GF-D8 (cell line): ENCODE measurements around the gene VWA3A.
"Not testable (repeated sequence)": the region's sequence is repeated elsewhere in the genome, so short reads cannot be mapped to it uniquely, and the experiment has no call there.

Source experiments
- DNase-seq: peaks from one replicate; lab custom pipeline; 2025; lab: John Stamatoyannopoulos, UW

VWA3A gene

GRCh38 chr16:22139008-22139407, 46.7 kb downstream of the VWA3A start:
- no peak for DNase-seq

DNA sequence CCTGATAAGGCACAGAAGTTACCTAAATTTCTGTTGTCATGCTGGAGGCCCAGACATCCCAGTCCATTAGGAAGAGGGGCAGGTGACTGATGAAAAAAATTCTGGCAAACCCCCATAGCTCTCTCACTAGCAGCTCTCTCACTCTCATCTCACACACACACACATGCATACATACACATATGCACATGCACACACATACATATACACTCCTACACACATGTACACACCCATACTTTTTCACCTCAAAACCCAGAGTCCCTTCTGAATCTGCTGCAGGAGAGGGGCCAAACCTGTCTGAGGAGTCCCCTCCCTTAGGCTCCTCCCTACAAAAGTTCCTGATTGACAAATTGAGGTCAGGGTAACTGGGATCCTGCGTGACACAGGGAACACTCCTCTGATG, 47.4 kb downstream of the VWA3A start:
- no peak for DNase-seq

DNA sequence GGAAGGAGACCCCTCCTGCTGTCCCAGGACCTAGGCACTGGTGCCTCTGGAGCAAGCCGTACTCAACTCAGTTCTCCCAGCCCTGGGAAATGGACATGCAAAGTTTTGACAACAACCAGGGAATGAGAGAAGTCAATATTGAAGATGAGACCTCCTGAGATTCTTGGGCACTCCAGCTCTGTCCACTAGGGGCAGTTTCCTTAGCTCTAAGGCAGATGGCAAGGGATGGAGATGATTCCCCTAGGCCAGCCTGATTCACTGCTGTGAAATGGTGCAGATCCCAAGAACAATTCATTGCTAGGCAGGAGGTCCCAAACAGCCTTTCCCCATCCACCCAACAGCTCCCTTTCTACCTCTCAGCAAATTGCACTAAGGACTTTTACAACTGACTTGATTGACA, 49.4 kb downstream of the VWA3A start:
- no peak for DNase-seq

DNA sequence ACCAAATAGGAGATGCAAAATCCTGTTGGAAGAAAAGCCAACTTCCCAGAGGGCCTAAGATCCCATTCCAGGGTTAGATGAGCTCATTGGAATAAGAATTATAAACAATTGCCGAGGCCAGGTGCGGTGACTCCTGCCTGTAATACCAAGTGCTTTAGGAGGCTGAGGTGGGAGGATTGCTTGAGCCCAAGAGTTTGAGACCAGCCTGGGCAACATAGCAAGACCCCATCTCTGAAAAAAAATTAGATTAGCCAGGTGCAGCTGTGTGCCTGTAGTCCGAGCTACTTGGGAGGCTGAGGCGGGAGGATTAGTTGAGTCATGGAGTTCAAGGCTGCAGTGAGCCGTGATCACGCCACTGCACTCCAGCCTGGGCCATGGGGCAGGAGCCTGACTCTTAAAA, 52.2 kb downstream of the VWA3A start:
- DNase-seq, result no peak

DNA sequence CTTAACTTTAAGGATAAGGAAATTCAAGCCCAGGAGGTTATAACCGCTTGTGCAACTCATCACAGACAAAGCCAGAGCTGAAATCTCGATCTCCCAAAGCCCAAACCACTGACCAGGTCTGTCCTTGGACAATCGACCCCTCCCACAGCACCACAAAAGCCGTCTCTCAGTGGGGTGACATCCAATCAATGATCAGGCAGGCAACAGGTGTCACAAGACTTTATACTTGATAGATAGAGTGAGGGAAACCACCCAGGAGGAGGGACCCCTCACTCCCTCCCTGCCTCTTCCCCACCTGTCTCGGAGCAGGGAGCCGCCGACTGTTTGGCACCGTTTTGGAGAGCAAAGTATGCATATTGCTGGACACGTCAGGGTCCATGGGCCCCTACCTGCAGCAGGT, 55.5 kb downstream of the VWA3A start:
- no peak for DNase-seq

- no peak for DNase-seq
Observed at GRCh38 chr16:22151246-22151998, 59.1 kb downstream of the VWA3A start.

DNA sequence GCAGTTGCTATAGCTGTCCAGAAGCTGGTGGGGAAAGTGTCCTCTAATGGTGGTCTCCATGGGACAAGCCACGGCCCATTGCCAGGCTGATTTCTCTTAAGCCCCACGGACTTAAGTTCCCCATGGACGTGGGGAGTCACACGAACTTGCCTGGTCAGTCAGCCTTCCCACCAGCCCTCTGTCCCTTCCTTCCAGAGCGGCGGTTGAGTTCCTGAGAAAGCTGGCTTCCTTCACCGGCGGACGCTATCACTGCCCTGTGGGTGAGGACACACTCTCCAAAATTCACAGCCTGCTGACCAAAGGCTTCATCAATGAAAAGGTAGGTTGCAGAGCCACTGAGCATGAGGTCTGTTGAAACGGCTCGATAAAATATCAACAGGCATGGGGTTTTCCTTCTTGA, 60.0 kb downstream of the VWA3A start:
- no peak for DNase-seq

DNA sequence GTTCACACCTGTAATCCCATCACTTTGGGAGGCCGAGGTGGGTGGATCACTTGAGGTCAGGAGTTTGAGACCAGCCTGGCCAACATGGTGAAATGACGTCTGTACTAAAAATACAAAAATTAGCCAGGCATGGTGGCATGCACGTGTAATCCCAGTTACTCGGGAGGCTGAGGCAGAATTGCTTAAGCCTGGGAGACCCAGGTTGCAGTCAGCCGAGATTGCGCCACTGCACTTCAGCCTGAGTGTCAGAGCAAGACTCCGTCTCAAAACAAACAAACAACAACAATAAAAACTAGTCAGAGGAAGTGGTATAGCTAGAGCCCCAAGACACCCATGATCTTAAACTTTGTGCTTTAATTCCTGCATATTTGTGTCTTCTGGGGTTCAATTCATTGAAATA, 60.7 kb downstream of the VWA3A start:
- DNase-seq, result not testable (repeated sequence)

DNA sequence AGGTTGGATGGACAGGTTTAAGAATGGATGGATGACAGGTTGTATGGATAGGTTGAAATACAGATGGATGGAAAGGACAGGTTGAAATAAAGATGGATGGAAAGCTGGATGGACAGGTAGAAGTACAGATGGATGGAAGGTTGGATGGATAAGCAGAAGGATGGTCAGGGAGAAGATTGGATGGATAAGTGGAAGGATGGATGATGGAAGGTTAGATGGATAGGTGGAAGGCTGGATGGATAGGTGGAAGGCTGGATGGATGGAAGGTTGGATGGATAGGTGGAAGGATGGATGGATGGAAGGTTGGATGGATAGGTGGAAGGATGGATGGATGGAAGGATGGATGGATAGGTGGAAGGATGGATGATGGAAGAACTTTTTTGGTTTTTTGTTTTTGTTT, 69.1 kb downstream of the VWA3A start:
- no peak for DNase-seq

- no peak for DNase-seq
Observed at GRCh38 chr16:22161999-22162655, 69.8 kb downstream of the VWA3A start, which contains the start of gene SDR42E2. Gene SDR42E2, plus strand, starts transcription at chr16:22162506. Its CDS starts 3,077 bp downstream, at chr16:22165583.

- DNase-seq, result no peak
Observed at GRCh38 chr16:22162656-22163009, 70.3 kb downstream of the VWA3A start.

GRCh38 chr16:22163806-22164205, 71.5 kb downstream of the VWA3A start:
- no peak for DNase-seq

DNA sequence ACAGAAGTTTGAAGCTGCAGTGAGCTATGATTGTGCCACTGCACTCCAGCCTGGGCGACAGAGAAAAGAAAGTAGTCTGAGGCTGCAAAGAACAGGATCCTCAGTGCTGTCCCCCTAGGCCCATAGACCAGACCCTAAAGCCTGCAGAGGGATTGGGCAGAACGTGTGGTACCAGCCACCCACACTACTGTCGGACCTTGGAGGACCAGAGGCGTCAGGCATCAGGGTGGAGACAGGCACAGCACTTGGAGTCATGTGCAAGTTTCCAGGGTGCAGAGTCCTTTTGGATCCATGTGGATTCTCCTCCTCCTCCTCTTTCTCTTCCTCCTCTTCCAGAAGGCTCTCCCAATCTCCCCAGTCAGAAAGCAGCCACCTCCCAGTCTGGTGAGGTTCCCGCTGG, 72.1 kb downstream of the VWA3A start:
- DNase-seq, result no peak

GRCh38 chr16:22165508-22166285, 73.4 kb downstream of the VWA3A start:
- DNase-seq, result no peak

DNA sequence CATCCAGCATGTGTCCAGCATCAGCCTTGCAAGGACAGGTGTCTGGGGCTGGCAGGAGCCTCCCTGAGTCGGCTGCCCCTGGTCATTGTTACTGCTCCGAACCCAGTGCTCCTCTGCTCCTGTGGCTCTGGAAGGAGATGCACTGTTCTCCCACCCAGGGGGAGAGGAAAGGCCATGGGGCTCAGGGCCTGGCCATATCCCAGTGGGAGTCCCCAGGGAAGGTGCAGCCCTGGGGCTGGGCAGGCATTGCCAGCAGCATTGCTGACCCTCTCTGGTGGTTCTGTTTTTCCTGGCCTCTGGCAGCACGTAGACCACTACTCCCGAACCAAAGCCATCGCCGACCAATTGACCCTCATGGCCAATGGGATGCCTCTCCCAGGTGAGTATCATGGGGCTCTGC, 79.6 kb downstream of the VWA3A start:
- no peak for DNase-seq

GRCh38 chr16:22172642-22173041, 80.3 kb downstream of the VWA3A start:
- not testable (repeated sequence) for DNase-seq

DNA sequence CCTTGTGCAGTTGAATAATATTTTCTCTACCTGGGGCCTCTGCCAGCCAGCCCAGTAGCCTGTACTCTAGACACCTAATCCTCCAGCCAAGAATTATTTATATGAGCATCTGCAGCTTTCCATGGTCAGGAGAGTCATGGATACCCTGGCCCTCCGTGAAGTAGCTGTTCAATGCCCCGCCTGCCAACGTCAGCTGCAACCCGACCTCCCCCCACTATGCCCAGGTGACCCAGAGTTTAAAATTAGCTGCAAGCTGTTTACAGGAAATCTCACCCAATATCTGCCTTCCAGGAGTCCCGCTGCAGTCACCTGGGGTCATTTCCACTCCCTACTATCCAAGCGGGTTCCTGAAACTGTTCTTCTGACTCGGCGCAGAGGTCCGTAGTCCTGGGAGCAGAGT, 82.3 kb downstream of the VWA3A start:
- DNase-seq, result no peak

DNA sequence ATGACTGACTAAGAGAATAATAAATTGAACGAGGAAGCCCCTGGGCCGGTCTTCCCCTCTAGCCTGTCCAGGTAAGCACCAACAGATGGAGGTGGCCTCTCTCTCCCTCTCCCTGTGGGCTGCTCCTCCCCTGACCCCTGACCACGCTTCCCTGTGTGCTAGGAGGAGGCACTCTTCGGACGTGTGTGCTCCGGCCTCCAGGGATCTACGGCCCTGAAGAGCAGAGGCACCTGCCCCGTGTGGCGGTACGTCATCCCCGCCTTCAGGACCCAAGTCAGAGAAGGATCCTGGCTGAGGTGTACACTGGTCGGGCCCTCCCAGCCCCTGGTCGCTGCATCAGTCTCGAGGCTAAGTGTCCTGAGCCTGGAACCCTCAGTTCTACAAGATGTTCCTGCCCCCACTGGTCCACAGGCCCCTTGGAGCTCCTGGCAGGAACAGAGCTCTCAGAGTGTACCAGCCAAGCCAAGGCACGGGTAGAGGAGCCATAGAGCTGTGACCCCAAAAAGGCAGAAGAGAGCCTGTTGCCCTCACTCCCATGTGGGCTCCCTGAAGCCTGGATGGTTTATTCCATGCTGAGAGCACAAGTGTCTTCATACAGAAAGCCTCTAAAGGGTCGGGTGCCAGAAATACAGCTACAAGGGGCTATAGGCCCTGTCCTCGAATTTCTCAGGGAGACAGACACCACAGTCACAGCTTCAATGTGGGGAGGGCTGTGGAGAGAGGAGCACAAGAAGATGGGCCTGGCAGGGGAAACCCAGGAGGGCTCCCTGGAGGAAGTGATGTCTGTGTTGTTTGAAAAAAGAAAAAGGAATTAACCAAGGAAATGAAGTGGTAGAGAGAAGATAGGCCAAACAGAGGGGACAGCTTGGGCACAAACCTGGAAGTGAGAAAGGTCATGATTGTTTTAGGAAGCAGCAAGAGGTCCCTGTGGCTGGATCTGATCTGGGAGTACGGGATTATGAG, 85.9 kb downstream of the VWA3A start:
- no peak for DNase-seq

GRCh38 chr16:22181426-22181825, 89.1 kb downstream of the VWA3A start:
- DNase-seq, result no peak

GRCh38 chr16:22181843-22182242, 89.5 kb downstream of the VWA3A start:
- DNase-seq, result no peak

DNA sequence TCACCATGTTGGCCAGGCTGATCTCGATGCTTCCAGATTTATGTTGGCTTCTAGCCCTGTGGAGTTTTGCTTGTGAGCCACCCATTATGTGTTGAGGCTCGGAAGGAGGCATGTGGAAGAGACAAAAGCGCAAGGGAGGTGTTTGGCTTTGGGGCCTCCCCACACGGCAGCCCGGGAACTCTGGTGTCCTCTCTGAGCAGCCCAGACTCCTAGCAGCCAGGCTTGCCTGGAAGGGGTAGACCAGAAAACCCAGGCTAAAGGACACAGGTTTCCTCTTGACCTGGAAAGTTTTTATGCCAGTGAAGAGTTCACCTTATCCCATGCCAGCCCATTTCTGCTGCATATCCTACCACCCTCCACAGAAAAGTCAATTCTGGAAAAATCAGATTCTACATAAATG, 91.0 kb downstream of the VWA3A start:
- no peak for DNase-seq
